Measurements from ENCODE around the gene CD300H.

GRCh38 chr17:74524653-74525464 is 42.5 kb downstream of the CD300H start:
- no peak for TF ChIP-seq CTCF (IDR thresholded peaks at IDR 0.05)
- no peak for TF ChIP-seq POLR2AphosphoS5 (IDR thresholded peaks at IDR 0.05; ENCODE audit: low read depth, low read length)
